VCaP (cell line): ENCODE results near the gene SKIC3.

Experiments used
- H3K27ac ChIP-seq: fragments of 450-650 bp; 2 replicates; pipeline ENCODE4 v1.5.1; 2017
- TF ChIP-seq, protein P1 (sequence below): fragments of 450-650 bp; conservative IDR thresholded peaks from 2 replicates; pipeline ENCODE4 v1.5.1; 2017; ENCODE audit warnings: mild to moderate bottlenecking, moderate library complexity

Gene SKIC3

DNA sequence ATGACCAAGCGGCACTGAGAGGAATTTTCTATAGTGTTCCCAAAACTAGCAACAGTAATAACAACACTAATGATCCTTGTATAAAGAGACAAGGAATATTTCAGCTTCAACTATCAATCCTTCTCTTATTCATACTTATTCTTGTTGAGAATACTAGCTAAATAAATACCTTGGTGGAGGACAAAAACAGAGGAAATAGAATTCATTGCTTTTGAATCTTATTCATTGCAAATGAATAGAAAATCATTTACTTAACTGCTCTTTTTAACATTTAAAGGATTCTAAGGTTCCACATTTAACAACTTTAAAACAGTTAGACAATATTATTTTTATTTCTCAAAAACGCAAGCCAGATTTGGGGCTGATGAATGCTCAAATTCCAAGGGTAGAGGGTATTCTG lies 22.4 kb downstream of the SKIC3 start:
- TF ChIP-seq, protein P1, sequence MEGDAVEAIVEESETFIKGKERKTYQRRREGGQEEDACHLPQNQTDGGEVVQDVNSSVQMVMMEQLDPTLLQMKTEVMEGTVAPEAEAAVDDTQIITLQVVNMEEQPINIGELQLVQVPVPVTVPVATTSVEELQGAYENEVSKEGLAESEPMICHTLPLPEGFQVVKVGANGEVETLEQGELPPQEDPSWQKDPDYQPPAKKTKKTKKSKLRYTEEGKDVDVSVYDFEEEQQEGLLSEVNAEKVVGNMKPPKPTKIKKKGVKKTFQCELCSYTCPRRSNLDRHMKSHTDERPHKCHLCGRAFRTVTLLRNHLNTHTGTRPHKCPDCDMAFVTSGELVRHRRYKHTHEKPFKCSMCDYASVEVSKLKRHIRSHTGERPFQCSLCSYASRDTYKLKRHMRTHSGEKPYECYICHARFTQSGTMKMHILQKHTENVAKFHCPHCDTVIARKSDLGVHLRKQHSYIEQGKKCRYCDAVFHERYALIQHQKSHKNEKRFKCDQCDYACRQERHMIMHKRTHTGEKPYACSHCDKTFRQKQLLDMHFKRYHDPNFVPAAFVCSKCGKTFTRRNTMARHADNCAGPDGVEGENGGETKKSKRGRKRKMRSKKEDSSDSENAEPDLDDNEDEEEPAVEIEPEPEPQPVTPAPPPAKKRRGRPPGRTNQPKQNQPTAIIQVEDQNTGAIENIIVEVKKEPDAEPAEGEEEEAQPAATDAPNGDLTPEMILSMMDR = no peak
- H3K27ac ChIP-seq = no peak overlapping the region

DNA sequence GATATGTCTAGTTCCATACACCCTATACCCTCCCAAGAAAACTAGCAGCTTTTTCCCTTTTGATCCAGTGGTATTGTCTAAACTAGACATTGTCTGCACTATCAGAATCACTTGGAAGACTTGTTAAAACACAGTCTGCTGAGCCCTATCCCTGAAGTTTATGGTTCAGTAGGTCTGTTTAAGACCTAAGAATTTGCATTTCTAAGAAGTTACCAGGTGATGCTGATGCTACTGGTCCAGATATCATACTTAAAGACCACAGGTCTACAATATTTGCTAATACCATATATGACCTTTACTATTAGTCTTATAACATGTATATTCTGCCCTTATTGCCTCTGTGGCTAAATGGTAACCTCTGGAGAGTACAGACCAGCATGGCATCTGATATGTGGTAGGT lies 23.3 kb downstream of the SKIC3 start:
- TF ChIP-seq, protein P1 = no peak
- H3K27ac ChIP-seq = no peak overlapping the region

DNA sequence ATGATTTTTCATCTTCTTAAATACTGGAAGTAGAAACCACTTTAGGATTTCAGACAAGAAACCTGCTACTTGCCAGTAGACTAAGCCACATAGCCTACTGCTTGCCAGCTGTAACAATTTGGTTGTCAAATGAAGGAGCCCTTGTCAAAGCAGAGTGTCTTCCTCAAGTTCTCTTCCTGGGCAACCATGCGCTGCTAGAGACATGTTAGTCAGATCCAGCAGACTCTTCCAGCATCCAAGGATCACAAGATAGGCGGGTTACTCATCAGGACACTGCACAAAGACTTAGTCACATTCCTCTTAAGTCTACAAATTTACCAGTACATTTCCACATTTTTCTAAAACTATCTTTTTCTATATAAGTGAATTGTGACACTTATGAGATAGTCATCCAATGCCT lies 24.4 kb downstream of the SKIC3 start:
- TF ChIP-seq, protein P1 = no peak
- H3K27ac ChIP-seq = no peak overlapping the region

DNA sequence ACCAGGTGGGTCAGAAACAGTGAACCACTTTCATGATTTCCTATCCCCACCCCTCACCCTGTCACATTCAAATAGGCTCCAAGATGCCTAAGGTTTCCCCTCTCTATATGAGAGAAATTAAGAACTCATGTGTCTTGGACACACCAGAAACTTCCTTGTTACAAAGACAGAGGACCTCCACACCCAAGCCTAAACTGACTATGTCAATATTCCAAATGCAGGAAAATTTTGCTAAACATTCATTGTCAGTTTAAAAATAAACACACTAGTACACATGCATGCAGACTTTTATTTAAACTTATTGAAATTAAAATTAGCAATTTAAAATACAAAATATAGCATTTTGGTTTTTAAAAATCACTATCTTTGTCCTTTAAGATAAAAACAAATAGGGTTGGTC lies 26.2 kb downstream of the SKIC3 start:
- TF ChIP-seq, protein P1 = no peak
- no peak overlapping the region for H3K27ac ChIP-seq

DNA sequence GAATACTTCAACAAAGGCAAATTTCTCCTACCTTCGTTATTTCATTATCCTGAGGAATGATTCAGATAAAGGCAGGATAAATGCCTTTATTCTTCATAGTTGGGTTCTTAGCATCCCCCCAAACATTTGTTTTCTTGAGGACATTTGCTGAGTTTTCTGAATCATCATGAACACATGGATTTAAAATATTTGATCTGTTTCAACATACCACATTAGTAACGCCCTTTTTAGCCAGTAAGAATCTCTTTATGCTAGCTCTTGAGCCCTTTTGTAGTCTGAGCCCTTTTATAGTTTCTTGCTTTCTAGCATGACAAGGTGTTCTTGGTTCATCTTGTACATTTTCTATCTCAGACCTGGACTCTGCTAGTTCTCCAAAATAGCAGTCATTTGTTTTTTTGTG lies 27.9 kb downstream of the SKIC3 start:
- TF ChIP-seq, protein P1 = no peak

DNA sequence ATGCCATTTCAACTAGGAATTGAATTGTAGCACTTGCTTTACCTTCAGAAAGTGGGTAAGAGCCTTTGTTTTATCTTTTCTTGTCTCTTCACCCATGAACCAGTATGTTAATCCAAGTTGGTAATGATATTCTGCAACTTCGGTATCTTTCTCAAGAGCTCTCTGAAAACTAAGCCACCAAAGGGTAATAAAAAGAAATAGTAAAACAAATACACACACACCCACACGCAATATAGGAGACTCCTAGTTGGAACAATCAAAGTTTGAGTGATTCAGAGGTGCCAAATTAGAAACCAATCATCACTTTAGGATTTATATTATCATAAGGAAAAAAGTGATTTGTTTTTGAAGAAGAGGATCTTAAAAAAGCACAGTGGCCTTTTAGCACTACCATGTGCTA lies 30.4 kb downstream of the SKIC3 start:
- H3K27ac ChIP-seq = no peak overlapping the region
- TF ChIP-seq, protein P1 = no peak

More for the DNA sequence above, 27.9 kb downstream of the SKIC3 start:
- no peak overlapping the region for H3K27ac ChIP-seq

DNA sequence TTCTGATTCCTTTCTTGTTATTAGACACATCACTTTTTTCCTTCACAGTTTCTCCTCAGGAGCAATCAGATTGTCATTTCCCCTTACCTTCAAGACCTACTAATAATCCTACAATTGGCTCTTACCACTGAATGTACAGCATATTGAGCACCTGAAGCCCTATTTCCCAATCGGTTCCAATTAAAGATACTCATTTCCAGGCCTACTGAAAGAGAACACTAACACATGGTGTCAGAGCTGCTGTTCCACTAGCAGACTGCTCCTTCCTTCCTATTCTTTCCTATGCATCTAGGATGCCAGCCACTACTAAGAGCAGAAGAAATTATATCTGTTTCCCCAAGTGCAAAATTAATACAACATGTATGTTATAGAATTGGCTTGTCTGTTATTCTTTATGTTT lies 34.6 kb downstream of the SKIC3 start:
- TF ChIP-seq, protein P1 = no peak
- no peak overlapping the region for H3K27ac ChIP-seq

DNA sequence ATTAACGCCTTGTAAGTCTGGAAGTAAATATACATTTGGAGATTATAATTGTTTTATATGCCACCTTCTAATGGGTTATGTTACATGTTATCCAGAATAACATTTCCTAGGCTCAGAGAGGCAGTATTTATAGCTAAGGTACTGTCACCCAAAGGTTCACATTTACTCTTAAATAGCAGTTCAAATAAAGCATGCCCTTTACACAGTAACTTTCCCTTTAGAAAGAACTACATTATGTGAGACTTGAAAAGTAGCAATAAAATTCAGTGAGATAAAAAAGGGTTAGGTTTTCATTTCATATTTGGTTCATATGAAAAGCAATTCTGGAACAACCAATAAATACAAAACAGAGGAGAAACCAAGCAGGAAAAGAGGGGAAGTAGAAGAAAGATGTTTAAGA lies 35.1 kb downstream of the SKIC3 start:
- no peak overlapping the region for H3K27ac ChIP-seq
- TF ChIP-seq, protein P1 = no peak
